A673 (cell line): Measurements from ENCODE around the gene ZFYVE28. TPM values are rescaled to one million over a fixed set of nuclear protein-coding genes. Genes with fewer than 3 reads are reported as not detected.

ENCODE experiments used
- BruUV-seq: library from RNA; stranded (reverse); fragments of 400-500 nt; replicated peaks from 2 replicates; lab custom pipeline; 2021; lab: Mats Ljungman, UMichigan
- CTCF ChIA-PET: fragments of 300-600 bp; sonication (Branson Sonifier 250); formaldehyde crosslinking; loops from one replicate; lab custom pipeline; 2022; ENCODE audit warnings: antibody characterized with exemption; lab: Charles Lee
- POLR2A ChIA-PET: fragments of 300-600 bp; sonication (Branson Sonifier 250); formaldehyde crosslinking; loops from one replicate; lab custom pipeline; 2022; ENCODE audit warnings: antibody characterized with exemption; ENCODE audit not compliant: low non-redundant PET; lab: Charles Lee
- DNase-seq: peaks from one replicate; pipeline ENCODE4 v3.0.0-alpha.2; 2015; ENCODE audit warnings: low spot score
- H3K27ac ChIP-seq: fragments of 200-600 bp; sonication (generic); 2 replicates; pipeline ENCODE4 v1.5.1; 2016; ENCODE audit warnings: mixed run types, low read depth, mild to moderate bottlenecking, mixed read lengths, antibody characterized with exemption, low read length; ENCODE audit not compliant: poor library complexity, severe bottlenecking
- H3K27me3 ChIP-seq: fragments of 200-600 bp; sonication (generic); replicated peaks from 2 replicates; pipeline ENCODE4 v1.6.1; 2017; ENCODE audit warnings: mixed run types, low read depth, mild to moderate bottlenecking, mixed read lengths, antibody characterized with exemption, low read length; ENCODE audit not compliant: insufficient read depth, poor library complexity
- H3K36me3 ChIP-seq: fragments of 200-600 bp; sonication (generic); 2 replicates; pipeline ENCODE4 v1.6.1; 2016; ENCODE audit warnings: mixed run types, mild to moderate bottlenecking, mixed read lengths, antibody characterized with exemption, low read length; ENCODE audit not compliant: insufficient read depth, poor library complexity, severe bottlenecking
- H3K4me1 ChIP-seq: fragments of 200-600 bp; sonication (generic); 2 replicates; pipeline ENCODE4 v1.6.1; 2017; ENCODE audit warnings: mixed run types, mild to moderate bottlenecking, mixed read lengths, antibody characterized with exemption, low read length; ENCODE audit not compliant: insufficient read depth, poor library complexity, severe bottlenecking
- H3K4me3 ChIP-seq: fragments of 200-600 bp; sonication (generic); 2 replicates; pipeline ENCODE4 v1.5.1; 2016; ENCODE audit warnings: low read depth, mixed run types, mild to moderate bottlenecking, mixed read lengths, low read length; ENCODE audit not compliant: poor library complexity, severe bottlenecking
- H3K9me3 ChIP-seq: fragments of 200-600 bp; sonication (generic); 2 replicates; pipeline ENCODE4 v1.6.1; 2016; ENCODE audit warnings: mixed run types, low read depth, mild to moderate bottlenecking, mixed read lengths, antibody characterized with exemption, low read length; ENCODE audit not compliant: poor library complexity, severe bottlenecking
- EZH2 ChIP-seq: fragments of 200-600 bp; sonication (generic); IDR thresholded peaks from 2 replicates; pipeline ENCODE4 v1.6.1; 2017; ENCODE audit warnings: borderline replicate concordance, low read depth, mild to moderate bottlenecking, mixed read lengths, antibody characterized with exemption, low read length; ENCODE audit not compliant: poor library complexity, severe bottlenecking
- intact Hi-C: fragments of 100-400 bp; cut with micrococcal nuclease; formaldehyde crosslinking; loops from one replicate; pipeline ENCODE4 v1.10.0; 2022; ENCODE audit not compliant: unreplicated experiment
- total RNA-seq: library from RNA; stranded (reverse); gene quantifications from 2 replicates; pipeline ENCODE4 v1.2.3, GENCODE V29; 2021
- TF ChIP-seq, protein P1 (sequence below): fragments of 300-800, 200-600 bp; sonication (generic); conservative IDR thresholded peaks from 2 replicates; pipeline ENCODE4 v1.5.1; 2017; ENCODE audit warnings: low read depth, mild to moderate bottlenecking, antibody characterized with exemption, low read length, moderate library complexity, mixed read lengths

ZFYVE28 gene
- total RNA-seq, 1 experiment from 2014 or later = 8.6 TPM

DNA sequence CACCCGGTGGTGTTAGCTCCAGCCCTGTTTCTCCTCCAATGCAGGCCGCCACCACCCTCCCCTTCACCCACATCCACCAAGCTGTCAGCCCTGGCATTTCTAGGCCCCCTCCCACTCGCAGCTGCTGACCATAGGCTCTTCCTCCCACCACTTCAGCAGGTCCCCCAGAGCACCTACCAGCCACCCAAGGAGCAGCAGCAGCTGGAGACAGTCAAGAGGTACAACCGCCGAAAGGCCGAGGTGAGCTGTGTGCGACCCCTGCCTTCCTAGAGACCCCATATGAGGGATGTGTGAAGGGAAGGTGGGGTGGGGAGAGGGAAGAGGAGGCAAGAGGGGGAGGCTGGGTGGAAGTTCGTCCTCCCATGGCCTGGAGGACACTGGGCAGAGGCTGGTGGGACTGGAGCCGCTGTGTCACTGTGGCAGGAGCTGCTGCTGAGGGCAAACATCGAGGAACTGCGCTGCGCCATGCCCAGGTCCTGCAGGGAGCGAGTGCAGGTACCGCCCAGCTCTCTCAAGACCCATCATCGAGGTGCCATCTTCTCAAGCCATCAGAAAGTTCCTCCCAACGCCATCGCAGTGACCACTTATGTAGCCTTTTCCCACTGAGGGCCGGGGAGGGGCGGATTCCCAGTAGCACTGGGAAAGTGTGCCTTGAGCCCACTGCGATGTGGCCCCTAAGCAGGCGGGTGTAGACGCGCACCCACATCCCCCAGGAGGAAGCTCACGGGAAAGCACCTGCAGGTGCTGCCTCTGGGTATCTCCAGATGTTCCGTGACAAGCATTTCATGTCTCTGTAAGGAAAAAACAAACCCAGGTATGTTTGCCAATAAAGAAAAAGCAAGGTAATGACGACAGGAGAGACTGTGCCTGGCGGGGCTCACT, 31.3 kb upstream of the ZFYVE28 start:
- ChIA-PET CTCF (no interaction called here), POLR2A (no interaction called here)

DNA sequence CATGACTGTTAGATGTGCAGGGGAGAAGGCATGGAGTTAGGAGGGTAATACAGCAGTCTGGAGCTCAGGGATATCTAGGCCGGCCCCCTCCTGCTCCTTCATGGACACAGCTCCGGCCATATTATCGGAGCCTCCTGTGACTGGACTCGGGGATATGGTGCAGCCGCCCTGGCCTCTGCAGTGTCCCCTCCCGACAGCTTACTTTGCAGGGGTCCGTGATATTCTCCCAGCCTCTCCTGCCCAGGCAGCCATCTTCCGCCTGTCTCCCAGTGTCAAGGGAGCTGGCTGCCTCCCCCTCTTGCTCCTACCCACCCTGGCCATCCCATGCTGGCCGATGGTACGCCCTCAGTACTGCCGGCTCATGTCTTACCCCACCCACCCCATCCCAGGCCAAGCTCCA, 30.6 kb upstream of the ZFYVE28 start:
- Histone ChIP-seq H3K4me1 (no peaks in the 10 kb centered on the region), H3K36me3 (no peaks in the 10 kb centered on the region), H3K27ac (no peak overlapping the region), H3K9me3 (no peaks in the 10 kb centered on the region), H3K4me3 (no peak overlapping the region), H3K27me3 (no peaks in the 10 kb centered on the region)
- BruUV-seq = no TSS peak
- TF ChIP-seq, protein P1, sequence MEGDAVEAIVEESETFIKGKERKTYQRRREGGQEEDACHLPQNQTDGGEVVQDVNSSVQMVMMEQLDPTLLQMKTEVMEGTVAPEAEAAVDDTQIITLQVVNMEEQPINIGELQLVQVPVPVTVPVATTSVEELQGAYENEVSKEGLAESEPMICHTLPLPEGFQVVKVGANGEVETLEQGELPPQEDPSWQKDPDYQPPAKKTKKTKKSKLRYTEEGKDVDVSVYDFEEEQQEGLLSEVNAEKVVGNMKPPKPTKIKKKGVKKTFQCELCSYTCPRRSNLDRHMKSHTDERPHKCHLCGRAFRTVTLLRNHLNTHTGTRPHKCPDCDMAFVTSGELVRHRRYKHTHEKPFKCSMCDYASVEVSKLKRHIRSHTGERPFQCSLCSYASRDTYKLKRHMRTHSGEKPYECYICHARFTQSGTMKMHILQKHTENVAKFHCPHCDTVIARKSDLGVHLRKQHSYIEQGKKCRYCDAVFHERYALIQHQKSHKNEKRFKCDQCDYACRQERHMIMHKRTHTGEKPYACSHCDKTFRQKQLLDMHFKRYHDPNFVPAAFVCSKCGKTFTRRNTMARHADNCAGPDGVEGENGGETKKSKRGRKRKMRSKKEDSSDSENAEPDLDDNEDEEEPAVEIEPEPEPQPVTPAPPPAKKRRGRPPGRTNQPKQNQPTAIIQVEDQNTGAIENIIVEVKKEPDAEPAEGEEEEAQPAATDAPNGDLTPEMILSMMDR = no peak
- no peak for TF ChIP-seq EZH2
- no peak for DNase-seq
- ChIA-PET POLR2A (no interaction called here), CTCF (no interaction called here)
- intact Hi-C loops = no loop called here

More for the DNA sequence above, 31.3 kb upstream of the ZFYVE28 start:
- no peaks in the 10 kb centered on the region for H3K9me3 ChIP-seq
- H3K27ac ChIP-seq = no peak overlapping the region
- no peak for DNase-seq
- no TSS peak for BruUV-seq
- no peaks in the 10 kb centered on the region for H3K36me3 ChIP-seq
- H3K4me1 ChIP-seq = no peaks in the 10 kb centered on the region
- TF ChIP-seq EZH2 = no peak
- TF ChIP-seq, protein P1 = no peak
- intact Hi-C loops = no loop called here
- no peak overlapping the region for H3K4me3 ChIP-seq
- no peaks in the 10 kb centered on the region for H3K27me3 ChIP-seq

DNA sequence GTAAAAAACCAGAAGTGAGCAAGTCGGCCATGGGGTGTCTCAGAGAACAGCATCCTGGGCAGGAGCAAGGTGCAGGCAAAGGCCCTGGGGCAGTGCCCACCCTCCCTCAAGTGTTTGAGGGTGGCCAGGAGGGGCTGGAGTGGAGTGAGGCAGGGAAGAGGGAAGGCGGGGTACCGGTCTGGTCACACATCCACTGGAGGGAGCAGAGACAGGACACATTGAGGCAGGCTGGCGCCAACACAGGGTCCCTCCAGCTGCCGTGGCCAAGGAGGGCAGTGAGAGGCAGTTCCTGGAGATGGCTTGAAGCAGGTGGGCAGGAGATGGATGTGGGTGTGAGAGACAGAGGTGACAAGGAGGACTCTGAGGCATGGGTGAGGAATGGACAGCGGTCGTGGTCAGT, 30.1 kb upstream of the ZFYVE28 start:
- no TSS peak for BruUV-seq
- Histone ChIP-seq H3K27ac (no peak overlapping the region), H3K4me1 (no peaks in the 10 kb centered on the region), H3K4me3 (no peak overlapping the region), H3K9me3 (no peaks in the 10 kb centered on the region), H3K36me3 (no peaks in the 10 kb centered on the region), H3K27me3 (no peaks in the 10 kb centered on the region)
- intact Hi-C loops = no loop called here
- CTCF ChIA-PET = no interaction called here
- POLR2A ChIA-PET = no interaction called here
- no peak for TF ChIP-seq EZH2
- TF ChIP-seq, protein P1 = no peak
- no peak for DNase-seq
